HL-60 (cell line): ENCODE data around the gene ZNF385D.

ENCODE experiments used
- DNase-seq, 2 experiments: peaks; one replicate each; pipeline ENCODE4 v3.0.0-alpha.2; 2010 to 2020; ENCODE audit warnings: low read depth in 1 of 2, low spot score in 1 of 2
- H3K27ac ChIP-seq: fragments of 250-450 bp; sonication (Bioruptor Pico); replicated peaks from 2 replicates; pipeline ENCODE4 v1.5.1; 2020; ENCODE audit warnings: mild to moderate bottlenecking, moderate library complexity
- H3K27me3 ChIP-seq: fragments of 250-450 bp; sonication (Bioruptor Pico); 2 replicates; pipeline ENCODE4 v1.5.1; 2021; ENCODE audit warnings: mild to moderate bottlenecking, moderate library complexity; ENCODE audit not compliant: insufficient read depth, poor library complexity, severe bottlenecking
- H3K4me3 ChIP-seq: replicated peaks from 2 replicates; pipeline ENCODE4 v1.5.1; 2011; ENCODE audit warnings: mild to moderate bottlenecking, control low read depth, low read length; ENCODE audit not compliant: insufficient read depth
- GABPA ChIP-seq: IDR thresholded peaks from 2 replicates; pipeline ENCODE4 v1.6.1; 2012; ENCODE audit warnings: low read depth
- POLR2AphosphoS5 ChIP-seq: IDR thresholded peaks from 2 replicates; pipeline ENCODE4 v1.6.1; 2012; ENCODE audit warnings: low read depth
- SPI1 ChIP-seq: IDR thresholded peaks from 2 replicates; pipeline ENCODE4 v1.6.1; 2012; ENCODE audit warnings: low read depth, mild to moderate bottlenecking, borderline replicate concordance
- TF ChIP-seq, protein P1 (sequence below): IDR thresholded peaks from one replicate; pipeline ENCODE4 v1.5.1; 2011; ENCODE audit warnings: low read length, control low read depth, inconsistent platforms; ENCODE audit not compliant: insufficient read depth
- TF ChIP-seq, protein P2 (sequence below): IDR thresholded peaks from 2 replicates; pipeline ENCODE4 v1.6.1; 2012; ENCODE audit warnings: low read depth; ENCODE audit not compliant: insufficient replicate concordance

The ZNF385D gene

DNA sequence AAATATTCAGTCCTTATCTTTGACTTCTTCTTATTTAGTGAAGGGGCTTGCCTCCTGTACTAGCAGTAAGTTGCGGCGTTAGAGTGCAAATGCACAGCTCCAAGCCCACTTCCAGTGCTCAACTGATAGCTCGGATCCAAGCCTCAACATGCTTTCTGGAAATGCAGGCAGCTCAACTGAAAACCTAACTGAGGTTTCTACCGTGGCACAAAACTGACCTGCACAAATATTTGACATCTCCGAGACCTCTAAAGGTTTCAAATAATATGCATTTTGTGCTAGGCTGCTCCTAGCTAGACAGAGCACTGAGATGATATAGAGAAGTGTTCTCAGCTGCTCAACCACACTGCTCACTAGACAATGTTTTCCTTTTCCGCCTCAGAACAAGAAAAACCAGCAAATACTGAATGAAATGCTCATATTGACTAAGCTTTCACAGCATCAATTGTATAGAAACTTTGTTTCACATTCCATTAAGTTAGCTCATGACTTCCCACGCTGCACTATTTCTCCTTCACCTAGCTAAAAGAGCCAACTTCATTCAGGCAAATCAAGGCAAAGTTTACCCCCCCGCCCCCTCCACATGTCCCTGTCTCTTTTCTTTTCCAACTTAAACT is 822 bp downstream of the ZNF385D start:
- Histone ChIP-seq H3K4me3 (no peak overlapping the region), H3K27me3 (peaks cover 9% of the 10 kb centered on the region), H3K27ac (no peak overlapping the region)
- DNase-seq: no peak
- TF ChIP-seq SPI1 (no peak), POLR2AphosphoS5 (no peak), GABPA (no peak)
- TF ChIP-seq, protein P1, sequence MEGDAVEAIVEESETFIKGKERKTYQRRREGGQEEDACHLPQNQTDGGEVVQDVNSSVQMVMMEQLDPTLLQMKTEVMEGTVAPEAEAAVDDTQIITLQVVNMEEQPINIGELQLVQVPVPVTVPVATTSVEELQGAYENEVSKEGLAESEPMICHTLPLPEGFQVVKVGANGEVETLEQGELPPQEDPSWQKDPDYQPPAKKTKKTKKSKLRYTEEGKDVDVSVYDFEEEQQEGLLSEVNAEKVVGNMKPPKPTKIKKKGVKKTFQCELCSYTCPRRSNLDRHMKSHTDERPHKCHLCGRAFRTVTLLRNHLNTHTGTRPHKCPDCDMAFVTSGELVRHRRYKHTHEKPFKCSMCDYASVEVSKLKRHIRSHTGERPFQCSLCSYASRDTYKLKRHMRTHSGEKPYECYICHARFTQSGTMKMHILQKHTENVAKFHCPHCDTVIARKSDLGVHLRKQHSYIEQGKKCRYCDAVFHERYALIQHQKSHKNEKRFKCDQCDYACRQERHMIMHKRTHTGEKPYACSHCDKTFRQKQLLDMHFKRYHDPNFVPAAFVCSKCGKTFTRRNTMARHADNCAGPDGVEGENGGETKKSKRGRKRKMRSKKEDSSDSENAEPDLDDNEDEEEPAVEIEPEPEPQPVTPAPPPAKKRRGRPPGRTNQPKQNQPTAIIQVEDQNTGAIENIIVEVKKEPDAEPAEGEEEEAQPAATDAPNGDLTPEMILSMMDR: no peak
- TF ChIP-seq, protein P2, sequence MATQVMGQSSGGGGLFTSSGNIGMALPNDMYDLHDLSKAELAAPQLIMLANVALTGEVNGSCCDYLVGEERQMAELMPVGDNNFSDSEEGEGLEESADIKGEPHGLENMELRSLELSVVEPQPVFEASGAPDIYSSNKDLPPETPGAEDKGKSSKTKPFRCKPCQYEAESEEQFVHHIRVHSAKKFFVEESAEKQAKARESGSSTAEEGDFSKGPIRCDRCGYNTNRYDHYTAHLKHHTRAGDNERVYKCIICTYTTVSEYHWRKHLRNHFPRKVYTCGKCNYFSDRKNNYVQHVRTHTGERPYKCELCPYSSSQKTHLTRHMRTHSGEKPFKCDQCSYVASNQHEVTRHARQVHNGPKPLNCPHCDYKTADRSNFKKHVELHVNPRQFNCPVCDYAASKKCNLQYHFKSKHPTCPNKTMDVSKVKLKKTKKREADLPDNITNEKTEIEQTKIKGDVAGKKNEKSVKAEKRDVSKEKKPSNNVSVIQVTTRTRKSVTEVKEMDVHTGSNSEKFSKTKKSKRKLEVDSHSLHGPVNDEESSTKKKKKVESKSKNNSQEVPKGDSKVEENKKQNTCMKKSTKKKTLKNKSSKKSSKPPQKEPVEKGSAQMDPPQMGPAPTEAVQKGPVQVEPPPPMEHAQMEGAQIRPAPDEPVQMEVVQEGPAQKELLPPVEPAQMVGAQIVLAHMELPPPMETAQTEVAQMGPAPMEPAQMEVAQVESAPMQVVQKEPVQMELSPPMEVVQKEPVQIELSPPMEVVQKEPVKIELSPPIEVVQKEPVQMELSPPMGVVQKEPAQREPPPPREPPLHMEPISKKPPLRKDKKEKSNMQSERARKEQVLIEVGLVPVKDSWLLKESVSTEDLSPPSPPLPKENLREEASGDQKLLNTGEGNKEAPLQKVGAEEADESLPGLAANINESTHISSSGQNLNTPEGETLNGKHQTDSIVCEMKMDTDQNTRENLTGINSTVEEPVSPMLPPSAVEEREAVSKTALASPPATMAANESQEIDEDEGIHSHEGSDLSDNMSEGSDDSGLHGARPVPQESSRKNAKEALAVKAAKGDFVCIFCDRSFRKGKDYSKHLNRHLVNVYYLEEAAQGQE: no peak

DNA sequence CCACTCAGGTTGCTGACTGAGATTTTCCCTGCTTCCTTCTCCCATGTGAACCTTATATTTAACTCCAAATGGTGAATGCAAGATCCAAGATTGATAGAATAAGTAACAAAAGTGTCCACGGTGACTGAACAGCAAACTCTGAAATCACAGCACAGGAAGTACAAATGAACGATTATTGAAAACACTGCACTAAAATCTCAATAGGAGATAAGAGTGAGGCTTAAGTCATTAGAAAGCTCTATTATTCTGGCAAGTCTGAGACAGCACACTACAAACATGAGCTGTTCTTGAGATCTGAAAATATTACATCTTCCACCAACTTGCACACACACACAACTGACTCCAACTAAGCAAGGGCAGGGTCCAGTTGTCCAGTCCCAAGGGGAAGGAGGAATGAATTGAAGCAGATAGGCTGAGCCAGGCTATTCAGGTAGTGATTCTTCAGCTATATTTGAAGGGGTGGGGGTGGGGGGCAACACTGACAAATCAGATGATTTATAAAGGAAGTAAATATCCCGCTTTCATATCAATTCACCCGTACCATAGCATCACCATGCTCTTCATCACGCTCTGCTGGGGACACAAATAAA is 2.9 kb downstream of the ZNF385D start:
- Histone ChIP-seq H3K27ac (no peak overlapping the region), H3K27me3 (peaks cover 9% of the 10 kb centered on the region), H3K4me3 (no peak overlapping the region)
- DNase-seq: no peak
- TF ChIP-seq, protein P2: no peak
- TF ChIP-seq GABPA (no peak), SPI1 (no peak), POLR2AphosphoS5 (no peak)
- TF ChIP-seq, protein P1: no peak

DNA sequence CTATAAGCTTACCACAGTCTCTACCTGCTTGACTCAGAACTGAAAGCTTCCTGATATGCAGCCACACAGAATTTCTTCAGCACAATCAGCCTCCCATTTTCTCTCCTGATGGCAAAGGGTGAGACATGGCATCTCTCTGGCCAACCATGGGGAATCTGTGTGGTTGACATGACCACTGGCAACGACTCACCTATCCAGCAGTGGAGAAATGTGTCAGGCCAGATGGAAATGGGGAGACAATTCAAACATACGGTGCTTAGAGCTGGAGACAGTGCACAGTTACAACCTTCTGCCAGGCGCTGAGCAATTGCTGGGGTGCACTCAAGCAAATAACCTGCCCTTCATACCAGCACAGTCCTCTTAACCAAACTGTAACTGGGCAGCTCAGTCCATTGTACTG is 3.6 kb downstream of the ZNF385D start:
- H3K27me3 ChIP-seq: peaks cover 9% of the 10 kb centered on the region
- TF ChIP-seq, protein P2: no peak
- TF ChIP-seq POLR2AphosphoS5: no peak
- TF ChIP-seq SPI1: no peak
- TF ChIP-seq GABPA: no peak
- TF ChIP-seq, protein P1: no peak
- no peak for DNase-seq
- H3K27ac ChIP-seq: no peak overlapping the region
- no peak overlapping the region for H3K4me3 ChIP-seq
